Activated CD4-positive, alpha-beta T cell treated with anti-CD3 and anti-CD28 coated beads, Interleukin-2, amount 50 U/mL, for 24 hours (primary cell): ENCODE results near the gene MAP3K7.
"Not testable (repeated sequence)": the region's sequence is repeated elsewhere in the genome, so short reads cannot be mapped to it uniquely, and the experiment has no call there.

ENCODE experiments used
- DNase-seq, 2 donors: peaks; one replicate each; pipeline ENCODE4 v3.0.0-alpha.2; 2020; ENCODE audit warnings: low read depth in 1 of 2, low spot score in 1 of 2

The MAP3K7 gene

DNA sequence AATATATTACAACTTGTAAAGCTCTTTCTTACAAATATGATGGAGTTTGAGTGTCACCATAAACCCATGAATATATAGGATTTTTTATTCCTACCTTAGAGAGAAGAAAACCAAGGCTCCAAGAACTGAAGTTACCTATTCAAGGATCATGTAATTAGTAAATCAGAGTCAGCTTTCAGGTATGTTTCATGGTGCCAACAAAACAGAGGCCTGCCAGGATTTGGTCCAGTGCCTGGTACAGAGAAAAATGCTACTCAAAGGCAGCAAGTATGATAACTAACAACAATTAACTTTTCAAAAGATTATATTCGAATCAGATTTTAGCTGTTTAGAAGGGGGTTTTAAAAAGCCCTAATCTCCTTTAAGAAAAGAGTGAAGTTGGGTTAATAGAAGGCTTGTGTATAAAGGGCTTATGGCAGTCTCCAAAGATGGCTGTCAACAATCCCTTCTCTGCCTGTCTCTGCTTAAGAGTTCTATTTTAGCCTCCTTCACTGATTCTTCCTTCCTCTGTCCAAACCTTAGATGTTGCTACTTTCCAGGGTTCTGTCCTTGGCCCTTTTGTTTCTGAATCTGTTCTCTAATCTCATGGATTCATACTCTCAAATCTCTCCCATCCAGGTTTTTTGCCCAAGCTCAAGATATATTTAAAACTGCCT is 7.8 kb downstream of the MAP3K7 start:
- DNase-seq = no peak

GRCh38 chr6:90575267-90575666 is 11.6 kb downstream of the MAP3K7 start:
- DNase-seq = no peak

- DNase-seq = no peak
Observed at GRCh38 chr6:90574610-90575009, 12.3 kb downstream of the MAP3K7 start.

- DNase-seq = no peak
Observed at GRCh38 chr6:90573624-90574023, 13.2 kb downstream of the MAP3K7 start.

DNA sequence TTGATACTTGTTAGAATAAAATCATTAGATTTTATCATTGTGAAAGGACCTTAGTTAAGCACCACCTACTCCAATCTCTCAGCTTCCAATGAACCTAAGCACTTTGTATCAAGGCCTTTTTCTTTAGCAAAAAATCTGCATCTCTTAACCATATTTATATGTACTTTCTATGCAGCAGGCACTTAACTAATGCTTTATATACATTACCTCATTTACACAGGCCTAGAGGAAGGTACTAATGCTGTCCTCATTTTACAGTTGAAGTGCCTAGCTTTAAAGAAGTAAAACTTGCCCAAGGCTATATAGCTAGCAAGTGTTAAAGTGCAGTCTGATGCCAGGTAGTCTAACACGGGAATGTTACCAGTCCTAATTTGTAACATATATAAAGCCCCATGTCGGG is 14.0 kb downstream of the MAP3K7 start:
- no peak for DNase-seq

GRCh38 chr6:90569223-90569622 is 17.6 kb downstream of the MAP3K7 start:
- no peak for DNase-seq

GRCh38 chr6:90567682-90568081 is 19.2 kb downstream of the MAP3K7 start:
- DNase-seq = not testable (repeated sequence)

GRCh38 chr6:90562341-90562740 is 24.5 kb downstream of the MAP3K7 start:
- DNase-seq = not testable (repeated sequence)

- no peak for DNase-seq
Observed at GRCh38 chr6:90559931-90560330, 26.9 kb downstream of the MAP3K7 start.

GRCh38 chr6:90557006-90557405 is 29.9 kb downstream of the MAP3K7 start:
- no peak for DNase-seq

DNA sequence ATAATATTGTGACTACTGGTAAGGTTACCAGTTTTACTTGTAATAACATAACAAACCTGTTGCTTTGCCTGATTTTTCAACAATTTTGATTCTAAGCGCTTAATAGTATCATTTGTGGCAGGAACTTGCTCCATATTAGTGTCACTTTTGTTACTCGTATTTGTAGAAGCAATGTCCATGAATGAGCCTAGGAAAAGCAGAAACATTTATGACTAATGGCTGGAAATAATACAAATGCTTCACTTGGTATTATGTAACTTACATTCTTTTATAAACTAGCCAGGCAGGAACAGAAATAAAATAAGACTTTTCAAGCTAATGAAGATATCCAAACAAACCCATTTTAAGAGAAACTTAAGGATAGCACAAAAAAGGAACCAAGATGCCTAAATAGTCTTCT is 38.9 kb downstream of the MAP3K7 start:
- DNase-seq = no peak

- no peak for DNase-seq
Observed at GRCh38 chr6:90547079-90547478, 39.8 kb downstream of the MAP3K7 start.

DNA sequence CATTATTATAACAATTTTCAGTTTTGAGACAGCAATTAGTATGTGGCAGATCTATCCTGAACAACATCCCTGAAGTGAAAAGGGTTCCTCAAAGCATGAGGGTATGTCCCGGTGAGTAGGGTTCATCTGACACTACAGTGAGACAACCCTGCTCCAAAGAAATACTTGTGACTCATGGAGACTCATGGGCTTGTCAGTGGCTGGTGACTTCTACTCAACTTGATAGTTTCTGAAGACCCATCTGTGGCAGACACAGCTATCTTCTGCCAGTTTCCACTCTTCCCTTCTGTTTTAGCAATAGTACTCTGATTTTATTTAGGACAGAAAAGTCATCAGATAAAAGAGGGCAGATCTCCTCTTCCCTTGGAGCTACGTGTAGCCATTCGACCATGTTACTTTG is 41.4 kb downstream of the MAP3K7 start:
- no peak for DNase-seq

DNA sequence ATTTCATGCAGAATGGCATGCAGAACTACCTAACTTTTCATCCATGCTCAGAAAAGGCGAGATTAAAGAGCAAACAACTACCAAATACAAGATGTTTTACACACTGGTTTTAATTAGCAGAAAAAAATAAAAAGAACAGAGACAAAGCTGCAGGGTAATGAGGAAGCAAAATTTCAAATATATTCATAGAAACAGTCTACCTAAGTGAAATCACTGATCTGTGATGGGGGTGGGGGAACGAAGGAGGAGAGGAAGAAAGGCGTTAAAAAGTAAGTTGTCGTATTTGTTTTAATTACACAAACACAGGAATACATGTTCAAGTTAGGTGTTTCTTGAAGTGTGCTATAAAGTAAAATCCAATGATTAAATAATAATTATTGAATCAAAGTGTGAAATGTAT is 42.1 kb downstream of the MAP3K7 start:
- no peak for DNase-seq

GRCh38 chr6:90544081-90544480 is 42.8 kb downstream of the MAP3K7 start:
- no peak for DNase-seq

DNA sequence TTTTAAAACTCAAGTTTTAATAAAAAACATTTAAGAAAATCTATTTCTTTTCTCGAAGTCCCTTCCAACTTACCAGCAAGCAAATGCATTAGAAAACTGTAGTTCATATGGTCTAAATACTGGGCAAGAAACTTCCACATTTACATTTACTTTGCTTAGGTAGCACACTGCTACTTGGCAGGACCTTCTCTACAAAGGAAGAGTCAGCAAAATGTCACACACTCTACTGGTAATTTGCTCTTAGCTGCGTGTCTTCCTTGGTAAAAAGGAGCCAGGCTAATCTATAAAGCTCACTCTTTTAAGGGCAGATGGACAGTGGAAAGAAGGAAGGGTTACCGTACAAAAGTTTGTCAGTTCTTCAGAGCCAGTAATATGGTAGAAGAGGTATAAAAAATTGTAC is 45.7 kb downstream of the MAP3K7 start:
- no peak for DNase-seq

- no peak for DNase-seq
Observed at GRCh38 chr6:90538278-90539046, 48.4 kb downstream of the MAP3K7 start.

DNA sequence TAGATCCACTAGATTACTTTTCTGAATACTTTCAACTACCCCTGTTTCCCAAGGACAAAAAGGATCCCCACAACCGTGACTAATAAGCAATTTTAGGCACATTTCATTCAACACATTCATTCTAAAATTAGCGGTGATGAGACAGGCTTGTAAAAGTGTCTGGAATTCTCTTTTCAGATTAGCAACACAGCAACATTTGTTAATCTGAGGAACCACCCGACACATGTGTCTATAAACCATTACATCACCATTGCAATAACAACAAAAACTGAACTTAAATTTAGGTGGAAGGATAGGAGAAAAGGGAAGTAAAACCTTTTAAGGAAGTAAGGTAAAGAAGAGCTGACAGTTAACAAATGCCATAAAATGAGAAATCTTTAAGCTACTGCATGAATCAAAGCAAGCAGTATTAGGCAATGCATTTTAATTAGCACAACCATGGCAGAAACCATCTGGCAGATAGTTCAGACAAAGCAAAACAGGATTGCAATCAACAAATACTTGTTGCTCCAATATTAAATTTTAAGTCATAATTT is 49.1 kb downstream of the MAP3K7 start:
- DNase-seq = no peak

- no peak for DNase-seq
Observed at GRCh38 chr6:90537027-90537426, 49.8 kb downstream of the MAP3K7 start.

GRCh38 chr6:90536520-90536919 is 50.4 kb downstream of the MAP3K7 start:
- DNase-seq = no peak

- DNase-seq = no peak
Observed at GRCh38 chr6:90534337-90535025, 52.4 kb downstream of the MAP3K7 start.
